GM12874 (cell line): ENCODE data around the gene DIP2B.

Source experiments
- CTCF ChIP-seq: IDR thresholded peaks from 2 replicates; pipeline ENCODE4 v1.5.1; 2011; ENCODE audit warnings: low read depth, mild to moderate bottlenecking, control low read depth, low read length, moderate library complexity; ENCODE audit not compliant: insufficient read depth

The DIP2B gene

GRCh38 chr12:50772470-50772869 is 267.7 kb downstream of the DIP2B start:
- TF ChIP-seq CTCF: no peak

- TF ChIP-seq CTCF: no peak
Observed at GRCh38 chr12:50772877-50773276, 268.1 kb downstream of the DIP2B start.

- no peak for TF ChIP-seq CTCF
Observed at GRCh38 chr12:50775251-50775650, 270.5 kb downstream of the DIP2B start.

GRCh38 chr12:50776749-50777728 is 272.3 kb downstream of the DIP2B start:
- no peak for TF ChIP-seq CTCF

GRCh38 chr12:50778663-50779590 is 274.1 kb downstream of the DIP2B start:
- TF ChIP-seq CTCF: no peak

GRCh38 chr12:50780013-50780412 is 275.2 kb downstream of the DIP2B start:
- no peak for TF ChIP-seq CTCF

GRCh38 chr12:50784501-50784900 is 279.7 kb downstream of the DIP2B start:
- TF ChIP-seq CTCF: no peak
